ENCODE data around the gene SMIM3.

GRCh38 chr5:150757087-150757649 lies 21.4 kb upstream of the SMIM3 start:
- no peak for TF ChIP-seq POLR2A (IDR thresholded peaks at IDR 0.05; ENCODE audit: low read depth, low read length)
- TF ChIP-seq POLR2AphosphoS5 (IDR thresholded peaks at IDR 0.05; ENCODE audit: low read depth, low read length), result no peak

Measured in GM12892 (cell line).